Lower lobe of right lung (tissue), 2 donors: ENCODE results near the gene MEGF11. TPM values are rescaled to one million over a fixed set of nuclear protein-coding genes. Genes with fewer than 3 reads are reported as not detected.

Source experiments
- ATAC-seq, 2 donors: fragments of 200-7000 bp; cut with Tn5 transposase; one replicate each; pipeline ENCODE4 v1.9.1; 2020 to 2022; ENCODE audit warnings: mild to moderate bottlenecking in 2 of 2, moderate library complexity in 2 of 2
- DNase-seq: peaks from one replicate; pipeline ENCODE4 v3.0.0-alpha.2; 2020
- H3K27ac ChIP-seq: fragments of 200-600 bp; one replicate; pipeline ENCODE4 v1.8.0; 2022
- H3K27me3 ChIP-seq: fragments of 200-600 bp; one replicate; pipeline ENCODE4 v1.8.0; 2022; ENCODE audit warnings: low read depth
- H3K36me3 ChIP-seq: fragments of 200-600 bp; one replicate; pipeline ENCODE4 v1.8.0; 2022; ENCODE audit warnings: mild to moderate bottlenecking
- H3K4me1 ChIP-seq: fragments of 200-600 bp; one replicate; pipeline ENCODE4 v1.8.0; 2022
- H3K4me3 ChIP-seq: fragments of 200-600 bp; one replicate; pipeline ENCODE4 v1.8.0; 2022; ENCODE audit warnings: mild to moderate bottlenecking
- H3K9me3 ChIP-seq: fragments of 200-600 bp; one replicate; pipeline ENCODE4 v1.8.0; 2022
- intact Hi-C: fragments of 100-400 bp; cut with DNase I; formaldehyde crosslinking; loops from one replicate; pipeline ENCODE4 v1.11.0; 2022
- total RNA-seq: library from RNA; stranded (reverse); fragmentation: NEBNext Ultra II Directional; extraction: Animal tissue kit (Norgen Biotek cat#: 25700); gene quantifications from one replicate; pipeline ENCODE4 v1.2.1, GENCODE V29; 2021
- TF ChIP-seq, protein P1 (sequence below): fragments of 200-600 bp; IDR thresholded peaks from one replicate; pipeline ENCODE4 v1.8.0; 2022; ENCODE audit warnings: antibody characterized with exemption, mild to moderate bottlenecking
- donor health status: DM: no; HTN: yes; CAD: no; lungs with severe emphysema.

MEGF11 gene
- total RNA-seq, 1 donor from 2014 or later, result not detected

DNA sequence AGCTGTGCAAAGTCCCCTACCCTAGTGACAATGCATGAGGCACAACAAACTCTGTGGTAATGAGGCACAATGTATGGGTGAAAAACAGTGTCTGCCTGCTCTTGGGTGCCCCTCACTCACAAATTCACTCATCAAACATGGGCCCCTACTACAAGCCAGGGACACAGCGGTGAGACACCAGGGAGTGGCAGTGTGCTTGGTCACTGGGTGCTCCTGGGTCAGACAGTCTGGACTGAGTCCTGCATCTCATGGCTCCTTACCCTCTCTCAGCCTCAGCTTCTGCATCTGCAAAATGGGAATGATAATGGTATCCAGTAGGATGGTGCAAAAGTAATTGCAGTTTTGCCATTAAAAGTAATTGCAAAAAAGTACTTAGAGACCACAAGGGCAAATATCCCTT lies 184.7 kb downstream of the MEGF11 start:
- no peak for ATAC-seq
- TF ChIP-seq, protein P1, sequence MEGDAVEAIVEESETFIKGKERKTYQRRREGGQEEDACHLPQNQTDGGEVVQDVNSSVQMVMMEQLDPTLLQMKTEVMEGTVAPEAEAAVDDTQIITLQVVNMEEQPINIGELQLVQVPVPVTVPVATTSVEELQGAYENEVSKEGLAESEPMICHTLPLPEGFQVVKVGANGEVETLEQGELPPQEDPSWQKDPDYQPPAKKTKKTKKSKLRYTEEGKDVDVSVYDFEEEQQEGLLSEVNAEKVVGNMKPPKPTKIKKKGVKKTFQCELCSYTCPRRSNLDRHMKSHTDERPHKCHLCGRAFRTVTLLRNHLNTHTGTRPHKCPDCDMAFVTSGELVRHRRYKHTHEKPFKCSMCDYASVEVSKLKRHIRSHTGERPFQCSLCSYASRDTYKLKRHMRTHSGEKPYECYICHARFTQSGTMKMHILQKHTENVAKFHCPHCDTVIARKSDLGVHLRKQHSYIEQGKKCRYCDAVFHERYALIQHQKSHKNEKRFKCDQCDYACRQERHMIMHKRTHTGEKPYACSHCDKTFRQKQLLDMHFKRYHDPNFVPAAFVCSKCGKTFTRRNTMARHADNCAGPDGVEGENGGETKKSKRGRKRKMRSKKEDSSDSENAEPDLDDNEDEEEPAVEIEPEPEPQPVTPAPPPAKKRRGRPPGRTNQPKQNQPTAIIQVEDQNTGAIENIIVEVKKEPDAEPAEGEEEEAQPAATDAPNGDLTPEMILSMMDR, result no peak
- Histone ChIP-seq H3K4me3 (no peak overlapping the region), H3K27ac (no peak overlapping the region), H3K27me3 (no peaks in the 10 kb centered on the region), H3K4me1 (no peaks in the 10 kb centered on the region), H3K9me3 (no peaks in the 10 kb centered on the region), H3K36me3 (no peaks in the 10 kb centered on the region)
- DNase-seq, result no peak
- intact Hi-C loops, result no loop called here

DNA sequence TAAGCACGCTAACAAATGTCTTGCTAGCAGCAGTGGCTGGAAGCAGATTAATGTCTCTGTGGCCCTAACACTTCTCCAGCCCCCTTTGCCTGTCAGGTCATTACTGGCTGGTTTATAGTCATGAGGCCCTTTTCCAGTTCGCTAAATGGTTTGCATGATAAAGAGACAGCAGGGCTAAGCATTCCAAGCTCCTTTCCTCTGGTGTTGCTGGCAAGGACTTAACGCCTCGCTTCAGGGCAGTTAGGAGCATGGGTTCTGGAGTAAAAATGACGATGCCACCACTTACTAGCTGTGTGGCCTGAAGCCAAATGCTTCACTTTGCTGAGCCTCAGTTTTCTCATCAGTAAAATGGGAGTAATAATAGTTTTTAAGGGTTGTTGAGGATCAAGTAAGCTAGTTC lies 185.9 kb downstream of the MEGF11 start:
- DNase-seq, result no peak
- H3K9me3 ChIP-seq, result no peaks in the 10 kb centered on the region
- H3K4me1 ChIP-seq, result no peaks in the 10 kb centered on the region
- no peak overlapping the region for H3K4me3 ChIP-seq
- ATAC-seq, result no peak
- no peaks in the 10 kb centered on the region for H3K27me3 ChIP-seq
- intact Hi-C loops, result no loop called here
- TF ChIP-seq, protein P1, result no peak
- no peaks in the 10 kb centered on the region for H3K36me3 ChIP-seq
- no peak overlapping the region for H3K27ac ChIP-seq

DNA sequence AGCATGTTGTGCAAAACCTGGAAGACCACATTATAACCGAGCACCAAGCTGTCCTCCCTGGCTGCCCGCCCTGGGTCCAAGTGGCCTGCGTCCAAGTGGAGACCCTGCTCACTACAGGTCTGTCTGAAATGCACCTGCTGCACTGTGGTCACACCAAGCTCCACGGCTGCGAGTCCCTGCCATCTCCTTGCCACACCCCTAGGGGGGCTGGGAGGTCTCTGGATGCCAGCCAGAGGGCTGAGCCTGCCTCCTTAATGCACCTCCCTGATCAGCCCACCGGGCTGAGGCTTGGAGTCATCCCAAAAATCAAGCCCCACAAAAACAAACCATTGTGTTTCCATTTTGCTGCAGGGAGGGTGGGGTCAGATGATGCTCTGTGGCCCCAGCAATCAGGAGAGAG lies 187.1 kb downstream of the MEGF11 start:
- no peak for DNase-seq
- TF ChIP-seq, protein P1, result no peak
- no peaks in the 10 kb centered on the region for H3K9me3 ChIP-seq
- ATAC-seq, result no peak
- H3K27ac ChIP-seq, result no peak overlapping the region
- intact Hi-C loops, result no loop called here
- no peaks in the 10 kb centered on the region for H3K27me3 ChIP-seq
- no peak overlapping the region for H3K4me3 ChIP-seq
- H3K36me3 ChIP-seq, result no peaks in the 10 kb centered on the region
- H3K4me1 ChIP-seq, result no peaks in the 10 kb centered on the region

DNA sequence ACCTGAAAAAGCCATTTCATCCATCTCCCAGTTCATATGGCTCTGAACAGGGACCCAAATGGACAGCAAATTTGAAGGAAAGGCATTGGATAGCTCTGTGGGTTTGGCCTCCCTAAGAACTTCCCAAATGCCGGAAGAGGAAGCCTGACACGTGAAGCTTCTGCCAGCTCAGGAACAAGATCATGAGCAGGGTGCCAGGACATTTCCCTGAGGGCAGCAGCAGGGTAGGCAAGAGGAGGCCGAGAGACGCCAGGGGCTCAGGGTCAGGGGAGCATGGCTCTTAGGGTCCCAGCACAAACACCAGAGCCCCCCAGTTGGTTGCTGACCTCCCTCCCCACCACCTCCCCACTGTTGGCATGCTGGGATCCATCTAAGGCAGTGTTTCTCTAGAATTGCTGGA lies 187.5 kb downstream of the MEGF11 start:
- ATAC-seq (no peak), DNase-seq (no peak)
- Histone ChIP-seq H3K4me3 (no peak overlapping the region), H3K9me3 (no peaks in the 10 kb centered on the region), H3K4me1 (no peaks in the 10 kb centered on the region), H3K36me3 (no peaks in the 10 kb centered on the region), H3K27me3 (no peaks in the 10 kb centered on the region), H3K27ac (no peak overlapping the region)
- intact Hi-C loops, result no loop called here
- TF ChIP-seq, protein P1, result no peak

DNA sequence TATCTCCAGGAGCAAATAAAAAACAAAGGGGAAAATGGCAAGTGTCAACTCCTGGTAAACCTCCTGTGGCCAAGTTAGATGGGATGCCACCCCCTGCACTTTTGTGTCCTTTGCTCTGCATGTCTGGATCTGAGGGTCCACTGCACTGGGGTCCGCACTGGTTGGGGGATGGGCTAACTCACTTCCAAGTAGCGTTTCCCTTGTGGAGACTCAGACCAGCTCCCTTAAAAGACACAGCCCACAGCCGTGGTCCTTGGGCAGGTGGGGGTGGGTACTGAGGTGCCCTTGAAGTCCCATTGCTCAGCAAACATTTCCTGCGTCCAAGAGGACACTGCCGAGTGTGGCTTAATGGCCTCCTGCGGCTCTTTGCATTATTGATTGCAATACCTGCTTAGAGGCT lies 188.2 kb downstream of the MEGF11 start:
- ATAC-seq, result no peak
- Histone ChIP-seq H3K36me3 (no peaks in the 10 kb centered on the region), H3K9me3 (no peaks in the 10 kb centered on the region), H3K27ac (no peak overlapping the region), H3K4me1 (no peaks in the 10 kb centered on the region), H3K4me3 (no peak overlapping the region), H3K27me3 (no peaks in the 10 kb centered on the region)
- TF ChIP-seq, protein P1, result no peak
- no peak for DNase-seq
- intact Hi-C loops, result no loop called here

DNA sequence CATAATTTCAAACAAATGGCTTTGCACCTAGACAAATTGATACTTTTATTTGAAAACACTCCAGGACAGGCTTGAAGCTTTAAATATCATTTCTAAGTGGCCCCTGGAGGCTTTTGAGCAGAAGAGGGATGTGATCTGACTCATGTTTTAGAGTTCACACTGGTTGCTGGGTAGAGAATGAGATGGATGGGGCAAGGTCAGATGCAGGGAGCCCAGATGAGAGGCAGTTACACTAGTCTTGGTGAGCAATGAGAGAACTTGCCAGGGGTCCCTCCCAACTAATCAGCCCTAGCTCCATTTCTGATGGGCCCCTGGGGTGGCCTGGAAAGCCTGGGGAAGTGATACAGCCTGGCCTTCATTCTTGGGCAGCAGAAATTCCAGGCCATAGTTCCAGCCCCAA lies 190.4 kb downstream of the MEGF11 start:
- H3K9me3 ChIP-seq, result no peaks in the 10 kb centered on the region

More for the DNA sequence above, 190.4 kb downstream of the MEGF11 start:
- Histone ChIP-seq H3K4me1 (no peaks in the 10 kb centered on the region), H3K4me3 (no peak overlapping the region), H3K27ac (no peak overlapping the region), H3K36me3 (no peaks in the 10 kb centered on the region), H3K27me3 (peaks cover 4% of the 10 kb centered on the region)
- TF ChIP-seq, protein P1, result no peak
- intact Hi-C loops, result no loop called here
- DNase-seq (no peak), ATAC-seq (no peak)
